Thyroid gland (tissue), 4 donors: Measurements from ENCODE around the gene CSMD2.

Experiments used
- POLR2A ChIP-seq, 2 donors: fragments of 450-650 bp; IDR thresholded peaks; one replicate each; pipeline ENCODE4 v1.6.1; 2017; ENCODE audit warnings: antibody characterized with exemption in 2 of 2, mild to moderate bottlenecking in 2 of 2, moderate library complexity in 1 of 2
- TF ChIP-seq, protein P1 (sequence below), 6 experiments: fragments of 200-600 bp in 3 of 6; fragments of 450-650 bp in 3 of 6; sonication (generic) in 3 of 6; IDR thresholded peaks; one replicate each; pipeline ENCODE4 v1.5.1; 2016 to 2019; ENCODE audit warnings: antibody characterized with exemption in 6 of 6, mild to moderate bottlenecking in 2 of 6, inconsistent platforms in 1 of 6, moderate library complexity in 1 of 6

DNA sequence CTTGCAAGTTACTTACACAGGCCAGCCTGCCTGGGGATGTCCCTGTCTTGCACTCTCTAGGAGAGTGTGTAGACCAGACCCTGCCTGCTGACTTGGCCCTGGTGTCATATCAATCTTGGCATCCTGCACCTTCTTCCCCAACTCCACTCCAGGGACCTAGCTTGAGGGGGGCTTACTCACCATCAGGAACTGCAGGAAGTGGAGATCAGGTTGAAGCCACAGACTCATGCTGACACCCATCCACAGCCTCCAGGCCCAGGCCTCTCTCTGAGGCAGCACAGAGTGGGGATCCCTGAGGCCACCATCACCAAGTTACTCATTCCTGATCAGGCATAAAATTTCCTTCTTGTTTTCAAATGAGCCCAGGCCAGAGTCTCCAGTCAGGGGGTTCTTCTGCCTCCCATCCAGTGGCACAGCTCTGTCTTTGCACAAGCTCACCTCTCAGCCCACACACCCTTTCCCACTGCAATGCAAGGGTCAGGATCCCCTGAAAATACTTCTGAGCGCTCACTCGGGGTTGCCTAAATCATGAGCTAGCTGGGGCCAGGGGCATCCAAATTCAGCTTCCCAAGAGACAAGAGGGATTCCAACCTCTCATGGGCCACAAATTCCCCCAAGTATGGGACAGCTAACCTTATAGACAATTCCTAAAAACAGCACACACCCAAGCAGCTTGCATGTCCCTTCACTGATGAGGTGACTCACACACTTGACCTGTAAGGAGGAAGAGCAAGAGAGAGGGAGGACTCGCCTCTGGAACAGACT, 33.5 kb downstream of the CSMD2 start:
- TF ChIP-seq, protein P1, sequence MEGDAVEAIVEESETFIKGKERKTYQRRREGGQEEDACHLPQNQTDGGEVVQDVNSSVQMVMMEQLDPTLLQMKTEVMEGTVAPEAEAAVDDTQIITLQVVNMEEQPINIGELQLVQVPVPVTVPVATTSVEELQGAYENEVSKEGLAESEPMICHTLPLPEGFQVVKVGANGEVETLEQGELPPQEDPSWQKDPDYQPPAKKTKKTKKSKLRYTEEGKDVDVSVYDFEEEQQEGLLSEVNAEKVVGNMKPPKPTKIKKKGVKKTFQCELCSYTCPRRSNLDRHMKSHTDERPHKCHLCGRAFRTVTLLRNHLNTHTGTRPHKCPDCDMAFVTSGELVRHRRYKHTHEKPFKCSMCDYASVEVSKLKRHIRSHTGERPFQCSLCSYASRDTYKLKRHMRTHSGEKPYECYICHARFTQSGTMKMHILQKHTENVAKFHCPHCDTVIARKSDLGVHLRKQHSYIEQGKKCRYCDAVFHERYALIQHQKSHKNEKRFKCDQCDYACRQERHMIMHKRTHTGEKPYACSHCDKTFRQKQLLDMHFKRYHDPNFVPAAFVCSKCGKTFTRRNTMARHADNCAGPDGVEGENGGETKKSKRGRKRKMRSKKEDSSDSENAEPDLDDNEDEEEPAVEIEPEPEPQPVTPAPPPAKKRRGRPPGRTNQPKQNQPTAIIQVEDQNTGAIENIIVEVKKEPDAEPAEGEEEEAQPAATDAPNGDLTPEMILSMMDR (IDR thresholded peaks at IDR 0.05): no peak
- TF ChIP-seq POLR2A (IDR thresholded peaks at IDR 0.05): no peak
